Naive thymus-derived CD8-positive, alpha-beta T cell (primary cell): Measurements from ENCODE around the gene REV1. TPM values are rescaled to one million over a fixed set of nuclear protein-coding genes. Genes with fewer than 3 reads are reported as not detected.
A peak's percentile ranks its signal among the peaks of the same experiment; 100 is the strongest.
"Not testable (repeated sequence)": the region's sequence is repeated elsewhere in the genome, so short reads cannot be mapped to it uniquely, and the experiment has no call there.

Experiments used
- ATAC-seq, 2 donors: fragments of 150-1000 bp; cut with Tn5 transposase in 1 of 2; sonication (Bioruptor Pico), chemical (Tn5 transposase) in 1 of 2; 1 replicate in 1 of 2; 2 replicates in 1 of 2; pipeline ENCODE4 v1.10.0; 2021; ENCODE audit warnings: mild to moderate bottlenecking in 2 of 2, moderate library complexity in 2 of 2
- POLR2A ChIA-PET: fragments of 350-600 bp; sonication (Branson Sonifier 250); formaldehyde crosslinking; loops from one replicate; lab custom pipeline; 2021; ENCODE audit warnings: antibody characterized with exemption; lab: Charles Lee
- DNase-seq, 10 donors: peaks; one replicate each; pipeline versions ENCODE4 v3.0.0 to v3.0.0-alpha.2; 2020 to 2022
- H3K27ac Mint-ChIP-seq, 10 donors: one replicate each; pipeline ENCODE4 v1.8.0; 2020 to 2022; ENCODE audit warnings: mild to moderate bottlenecking in 10 of 10, mixed read lengths in 10 of 10, moderate library complexity in 4 of 10, inconsistent platforms in 1 of 10
- H3K27me3 Mint-ChIP-seq, 5 donors: one replicate each; pipeline ENCODE4 v1.8.0; 2021 to 2022; ENCODE audit warnings: mixed read lengths in 5 of 5
- H3K36me3 Mint-ChIP-seq, 3 donors: one replicate each; pipeline ENCODE4 v1.8.0; 2020 to 2022; ENCODE audit warnings: mixed read lengths in 3 of 3, mild to moderate bottlenecking in 2 of 3, inconsistent platforms in 1 of 3
- H3K4me1 Mint-ChIP-seq, 4 donors: one replicate each; pipeline ENCODE4 v1.8.0; 2021 to 2022; ENCODE audit warnings: mixed read lengths in 4 of 4
- H3K4me3 Mint-ChIP-seq, 10 donors: one replicate each; pipeline ENCODE4 v1.8.0; 2020 to 2022; ENCODE audit warnings: mild to moderate bottlenecking in 10 of 10, mixed read lengths in 10 of 10, moderate library complexity in 6 of 10, inconsistent platforms in 1 of 10
- H3K9me3 Mint-ChIP-seq, 9 donors: one replicate each; pipeline ENCODE4 v1.8.0; 2020 to 2022; ENCODE audit warnings: mixed read lengths in 9 of 9, mild to moderate bottlenecking in 3 of 9, inconsistent platforms in 1 of 9, moderate library complexity in 1 of 9
- polyA plus RNA-seq, 3 donors: library from polyadenylated mRNA; unstranded; fragments of 300-500 nt; fragmentation: Illumina TruSeq; gene quantifications; one replicate each; pipeline ENCODE4 v1.2.3, GENCODE V29; 2021
- total RNA-seq, 8 experiments: library from RNA in 2 of 8; stranded (reverse) in 2 of 8; gene quantifications; one replicate each; pipeline ENCODE4 v1.2.3 and lab custom pipeline; 2021 to 2026

REV1 gene
- total and polyA plus RNA-seq, 5 experiments from 2014 or later: 13.0 to 79.8 (median 28.1) TPM

- H3K4me1 Mint-ChIP-seq, H3K9me3 Mint-ChIP-seq, H3K4me3 Mint-ChIP-seq, H3K36me3 Mint-ChIP-seq, POLR2A ChIA-PET, DNase-seq, ATAC-seq: not testable (repeated sequence)
- H3K27ac Mint-ChIP-seq: peak overlapping the region in 1 of 10 donors; percentile 34
- H3K27me3 Mint-ChIP-seq: peaks cover 5 to 23% (median 15%) of the 10 kb centered on the region in 5 donors
Observed at GRCh38 chr2:99503662-99504416, 14.0 kb upstream of the REV1 start.

- H3K27me3 Mint-ChIP-seq: peaks cover 9 to 34% (median 23%) of the 10 kb centered on the region in 5 donors
- POLR2A ChIA-PET: no interaction called here
Observed at GRCh38 chr2:99496021-99496420, 6.2 kb upstream of the REV1 start.

GRCh38 chr2:99495115-99495860, 5.5 kb upstream of the REV1 start:
- Mint-ChIP-seq H3K4me1 (peaks cover 3 to 10% (median 6%) of the 10 kb centered on the region in 4 donors), H3K27me3 (peaks cover 7 to 29% (median 22%) of the 10 kb centered on the region in 5 donors), H3K27ac (no peak overlapping the region), H3K36me3 (no peaks in the 10 kb centered on the region), H3K9me3 (no peaks in the 10 kb centered on the region), H3K4me3 (no peak overlapping the region)
- DNase-seq (no peak), ATAC-seq (no peak)
- POLR2A ChIA-PET: no interaction called here

More at GRCh38 chr2:99496021-99496420, 6.2 kb upstream of the REV1 start:
- H3K27ac Mint-ChIP-seq: peak overlapping the region in 2 of 10 donors; percentile 2 to 10
- H3K4me3 Mint-ChIP-seq: no peak overlapping the region
- DNase-seq (no peak), ATAC-seq (no peak)
- peaks cover 0 to 3% (median 1%) of the 10 kb centered on the region in 4 donors for H3K4me1 Mint-ChIP-seq
- H3K36me3 Mint-ChIP-seq: no peaks in the 10 kb centered on the region
- no peaks in the 10 kb centered on the region for H3K9me3 Mint-ChIP-seq

GRCh38 chr2:99492721-99493120, 2.9 kb upstream of the REV1 start:
- POLR2A ChIA-PET: no interaction called here
- Mint-ChIP-seq H3K4me1 (peaks cover 10 to 19% (median 19%) of the 10 kb centered on the region in 4 donors), H3K27ac (peak overlapping the region in 3 of 10 donors; percentile 56 to 99 (median 80)), H3K9me3 (peaks cover 0 to 2% (median 0%) of the 10 kb centered on the region in 9 donors), H3K4me3 (no peak overlapping the region), H3K27me3 (peaks cover 0 to 7% (median 0%) of the 10 kb centered on the region in 5 donors), H3K36me3 (peaks cover 0 to 5% (median 0%) of the 10 kb centered on the region in 3 donors)
- DNase-seq (no peak), ATAC-seq (no peak)

- H3K4me3 Mint-ChIP-seq: peak overlapping the region; percentile 93 to 99 (median 96)
- peaks cover 0 to 2% (median 0%) of the 10 kb centered on the region in 9 donors for H3K9me3 Mint-ChIP-seq
- ATAC-seq: no peak
- H3K27ac Mint-ChIP-seq: peak overlapping the region; percentile 94 to 100 (median 99)
- peaks cover 0 to 3% (median 0%) of the 10 kb centered on the region in 5 donors for H3K27me3 Mint-ChIP-seq
- H3K36me3 Mint-ChIP-seq: peaks cover 0 to 5% (median 0%) of the 10 kb centered on the region in 3 donors
- no peak for DNase-seq
- POLR2A ChIA-PET: interaction anchor here (0.6 to 1.9 kb wide), 5 partner anchors 154 to 767 kb away, joined by 3 to 12 read pairs (median 5); partner anchors contain the start of genes EIF5B, MITD1, MRPL30 and TXNDC9
- peaks cover 17 to 36% (median 33%) of the 10 kb centered on the region in 4 donors for H3K4me1 Mint-ChIP-seq
Observed at GRCh38 chr2:99490623-99491461, 1.0 kb upstream of the REV1 start.

GRCh38 chr2:99489063-99489760, 605 bp downstream of the REV1 start:
- Mint-ChIP-seq H3K9me3 (peaks cover 0 to 2% (median 0%) of the 10 kb centered on the region in 9 donors), H3K27ac (peak overlapping the region; percentile 94 to 99 (median 96)), H3K36me3 (peaks cover 0 to 5% (median 0%) of the 10 kb centered on the region in 3 donors), H3K27me3 (peaks cover 0 to 2% (median 0%) of the 10 kb centered on the region in 5 donors), H3K4me1 (peaks cover 20 to 49% (median 48%) of the 10 kb centered on the region in 4 donors), H3K4me3 (peak overlapping the region; percentile 94 to 100 (median 98))
- DNase-seq (peak; percentile 8 to 77 (median 43)), ATAC-seq (peak; percentile 24 to 40)
- POLR2A ChIA-PET: interaction anchor here (0.6 kb wide), 1 partner anchor 47 kb away, joined by 5 read pairs; no protein-coding TSS in a partner anchor

- Mint-ChIP-seq H3K4me1 (peaks cover 23 to 55% (median 53%) of the 10 kb centered on the region in 4 donors), H3K27ac (peak overlapping the region; percentile 94 to 99 (median 96)), H3K4me3 (peak overlapping the region; percentile 94 to 100 (median 98)), H3K36me3 (peaks cover 0 to 5% (median 0%) of the 10 kb centered on the region in 3 donors), H3K27me3 (peaks cover 0 to 2% (median 0%) of the 10 kb centered on the region in 5 donors), H3K9me3 (peaks cover 0 to 2% (median 0%) of the 10 kb centered on the region in 9 donors)
- POLR2A ChIA-PET: interaction anchor here (0.6 kb wide), 2 partner anchors 46 to 346 kb away, joined by 3 to 5 read pairs; no protein-coding TSS in a partner anchor
- peak in 1 of 10 donors; percentile 24 for DNase-seq
- ATAC-seq: no peak
Observed at GRCh38 chr2:99488539-99489062, 1.2 kb downstream of the REV1 start.

- ATAC-seq: no peak
- Mint-ChIP-seq H3K9me3 (peaks cover 0 to 2% (median 0%) of the 10 kb centered on the region in 9 donors), H3K27me3 (peaks cover 0 to 2% (median 0%) of the 10 kb centered on the region in 5 donors), H3K36me3 (peaks cover 0 to 5% (median 0%) of the 10 kb centered on the region in 3 donors), H3K4me1 (peaks cover 23 to 61% (median 57%) of the 10 kb centered on the region in 4 donors), H3K27ac (peak overlapping the region in 5 of 10 donors; percentile 9 to 95 (median 33)), H3K4me3 (peak overlapping the region in 6 of 10 donors; percentile 32 to 100 (median 98))
- POLR2A ChIA-PET: interaction anchor here (0.6 kb wide), 1 partner anchor 345 kb away, joined by 3 read pairs; no protein-coding TSS in a partner anchor
- DNase-seq: no peak
Observed at GRCh38 chr2:99487906-99488305, 1.9 kb downstream of the REV1 start.

- peaks cover 0 to 2% (median 0%) of the 10 kb centered on the region in 5 donors for H3K27me3 Mint-ChIP-seq
- H3K27ac Mint-ChIP-seq: peak overlapping the region in 2 of 10 donors; percentile 7 to 43
- POLR2A ChIA-PET: no interaction called here
- peak overlapping the region in 6 of 10 donors; percentile 29 to 77 (median 56) for H3K4me3 Mint-ChIP-seq
- DNase-seq: no peak
- peaks cover 0 to 5% (median 3%) of the 10 kb centered on the region in 3 donors for H3K36me3 Mint-ChIP-seq
- H3K9me3 Mint-ChIP-seq: peaks cover 0 to 2% (median 0%) of the 10 kb centered on the region in 9 donors
- ATAC-seq: no peak
- H3K4me1 Mint-ChIP-seq: peaks cover 32 to 74% (median 69%) of the 10 kb centered on the region in 4 donors
Observed at GRCh38 chr2:99485824-99486223, 4.0 kb downstream of the REV1 start.

GRCh38 chr2:99485411-99485810, 4.4 kb downstream of the REV1 start:
- Mint-ChIP-seq H3K27me3 (peaks cover 0 to 2% (median 0%) of the 10 kb centered on the region in 5 donors), H3K9me3 (peaks cover 0 to 2% (median 0%) of the 10 kb centered on the region in 9 donors), H3K36me3 (peaks cover 0 to 5% (median 3%) of the 10 kb centered on the region in 3 donors), H3K4me3 (peak overlapping the region in 6 of 10 donors; percentile 16 to 57 (median 28)), H3K27ac (peak overlapping the region in 3 of 10 donors; percentile 7 to 24 (median 18)), H3K4me1 (peaks cover 31 to 74% (median 69%) of the 10 kb centered on the region in 4 donors)
- no peak for ATAC-seq
- POLR2A ChIA-PET: no interaction called here
- DNase-seq: no peak
